ENCODE results near the gene SCARB2. TPM values are rescaled to one million over a fixed set of nuclear protein-coding genes. Genes with fewer than 3 reads are reported as not detected.
A peak's percentile ranks its signal among the peaks of the same experiment; 100 is the strongest.

The SCARB2 gene
- total RNA-seq, 1 experiment from 2014 or later, result 163 TPM

DNA sequence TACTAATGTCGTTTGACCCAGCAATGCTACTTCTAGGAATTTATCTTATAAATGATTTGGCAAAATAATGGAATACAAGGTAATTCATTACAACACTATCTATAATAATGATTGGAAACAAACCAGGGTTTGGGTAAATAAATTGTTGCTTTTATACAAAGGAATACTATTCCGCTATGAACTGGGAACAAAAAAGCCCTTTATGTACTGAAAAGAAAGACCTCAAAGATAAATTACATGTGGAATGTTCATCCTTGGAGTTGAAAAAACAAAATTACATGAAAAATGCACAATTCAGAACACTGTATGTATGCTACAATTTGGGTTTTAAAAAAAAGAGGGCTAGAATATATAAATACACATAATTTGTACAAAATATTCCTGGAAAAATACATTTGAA, 60.3 kb downstream of the SCARB2 start:
- no peak for DNase-seq (ENCODE audit: low read depth)

DNA sequence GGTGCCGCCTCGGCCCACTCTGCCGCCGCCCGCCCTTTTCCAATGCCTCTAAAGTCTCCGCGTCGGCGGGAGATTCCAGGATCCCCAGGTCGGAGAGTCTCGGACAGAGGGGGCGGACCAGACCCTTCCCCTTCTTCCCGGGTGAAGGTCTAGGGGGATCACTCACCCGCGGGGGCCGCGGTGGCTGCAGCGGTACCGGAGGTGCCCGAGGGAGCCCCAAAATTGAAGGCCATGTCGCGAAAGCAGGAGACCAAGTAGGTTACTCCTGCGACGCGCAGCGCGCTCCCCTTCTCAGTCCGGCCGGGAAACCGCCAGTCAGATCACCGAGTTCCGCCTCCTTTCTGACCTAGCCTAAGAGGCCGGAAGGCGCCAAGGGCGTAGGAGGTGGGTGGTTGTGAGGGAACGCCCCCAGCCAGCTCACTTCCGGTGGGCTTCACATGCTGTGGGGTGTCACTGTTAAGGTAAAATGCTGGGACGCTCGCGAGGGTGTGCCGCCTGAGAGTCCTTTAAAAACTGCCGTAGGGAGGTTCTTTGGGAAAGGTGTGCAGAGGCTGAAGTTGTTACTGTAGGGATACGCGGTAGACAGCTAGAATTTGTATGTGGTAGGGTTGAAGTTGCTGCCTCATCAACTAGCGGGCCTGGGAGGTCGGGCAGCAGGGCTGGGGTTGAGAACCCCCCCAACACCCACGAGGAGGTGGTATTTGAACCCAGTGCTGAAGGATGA, 65.3 kb downstream of the SCARB2 start, which contains the start of gene NUP54:
TSS of gene NUP54 (minus strand) at position 256 of the 724 bp plus-strand sequence. CDS start at position 233, 23 bp downstream.
- peak; percentile 91 for DNase-seq (ENCODE audit: low read depth)

DNA sequence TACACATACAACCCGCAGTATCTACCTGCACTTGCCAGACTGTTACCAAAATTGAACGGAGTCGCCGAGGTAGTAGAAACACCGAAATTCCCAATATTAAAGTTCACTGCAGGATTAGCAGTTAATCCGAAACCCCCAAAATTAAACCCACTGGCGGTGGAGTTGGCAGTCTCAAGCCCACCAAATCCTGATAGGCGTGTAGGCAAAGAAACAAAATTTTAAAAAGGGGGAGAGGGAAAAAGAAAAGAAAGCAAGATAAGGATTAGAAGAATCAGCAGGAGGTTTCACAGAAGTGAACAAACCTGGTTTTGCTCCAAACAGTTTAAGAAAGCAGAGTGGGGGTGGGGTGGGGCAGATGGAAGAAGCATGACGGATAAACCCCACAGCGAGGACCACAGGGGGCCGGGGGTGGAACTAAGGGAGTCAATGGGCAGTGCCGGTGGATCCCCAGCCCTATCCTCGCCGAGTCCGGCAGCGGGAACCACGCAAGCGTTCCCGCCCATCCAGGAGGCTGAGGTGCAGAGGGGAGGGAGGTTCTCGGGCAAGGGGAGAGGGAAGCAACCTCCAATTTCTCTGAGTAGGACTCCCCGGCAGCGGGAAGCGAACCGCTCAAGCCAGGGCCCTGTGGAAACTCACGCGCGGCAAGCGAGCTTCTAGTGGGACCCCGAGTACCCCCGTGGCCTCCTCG, 66.0 kb downstream of the SCARB2 start:
- peak; percentile 79 for DNase-seq (ENCODE audit: low read depth)

GRCh38 chr4:76144546-76144945, 69.1 kb downstream of the SCARB2 start:
- no peak for DNase-seq (ENCODE audit: low read depth)

DNA sequence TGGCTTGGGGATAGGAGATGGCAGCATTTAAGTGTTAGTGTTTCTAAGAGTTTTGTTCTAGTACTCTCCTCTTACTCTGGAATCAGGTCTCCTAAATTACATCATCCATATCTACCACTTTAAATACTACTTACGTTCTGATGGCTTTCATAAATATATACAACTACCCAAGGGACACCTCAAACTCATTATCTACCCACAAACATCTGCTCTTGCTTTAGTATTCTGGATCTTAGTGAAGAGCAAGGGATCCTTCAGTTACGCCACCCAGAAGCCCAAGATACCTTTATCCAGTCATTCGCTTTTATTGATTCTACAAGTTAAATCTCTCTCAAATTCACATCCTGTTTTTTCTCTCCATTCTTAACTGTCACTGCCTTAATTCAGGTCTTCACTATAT, 72.4 kb downstream of the SCARB2 start:
- DNase-seq (ENCODE audit: low read depth), result no peak

GRCh38 chr4:76127754-76128153, 85.9 kb downstream of the SCARB2 start:
- no peak for DNase-seq (ENCODE audit: low read depth)

- DNase-seq (ENCODE audit: low read depth), result no peak
Measured at GRCh38 chr4:76125816-76126215, 87.8 kb downstream of the SCARB2 start.

- DNase-seq (ENCODE audit: low read depth), result peak; percentile 35
Measured at GRCh38 chr4:76120199-76120598, 93.4 kb downstream of the SCARB2 start.

- no peak for DNase-seq (ENCODE audit: low read depth)
Measured at GRCh38 chr4:76117536-76117935, 96.1 kb downstream of the SCARB2 start.

DNA sequence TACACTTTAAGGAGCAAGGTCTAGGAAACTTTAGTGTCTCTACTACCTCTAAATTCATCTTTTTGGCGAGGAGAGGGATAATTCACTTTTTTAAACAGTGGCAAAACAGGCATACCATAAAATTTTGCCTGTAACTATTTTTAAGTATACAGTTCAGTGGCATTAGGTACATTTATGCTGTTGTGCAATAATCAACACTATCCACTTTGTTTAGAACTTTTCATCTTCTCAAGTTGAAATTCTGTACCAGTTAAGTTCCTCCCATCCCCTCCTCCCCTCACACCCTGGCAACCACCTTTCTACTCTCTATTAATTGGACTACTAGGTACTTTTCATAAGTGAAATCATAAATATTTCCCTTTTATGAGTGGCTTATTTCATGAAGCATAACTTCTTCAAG, 96.8 kb downstream of the SCARB2 start:
- DNase-seq (ENCODE audit: low read depth), result no peak

Other genes with a start within 250 kb of the SCARB2 start
- 36.9 and 39.7 TPM in 2 replicates for gene SDAD1, start 222.9 kb downstream of the SCARB2 start, total RNA-seq (2014; rRNA removed)
- not detected in 2 replicates for gene CXCL9, start 206.3 kb downstream of the SCARB2 start, total RNA-seq (2014; rRNA removed)
- not detected in 2 replicates for gene CXCL10, start 190.3 kb downstream of the SCARB2 start, total RNA-seq (2014; rRNA removed)
- 0.40 TPM in 1 of 2 replicates, not detected in the other for gene CXCL11, start 177.8 kb downstream of the SCARB2 start, total RNA-seq (2014; rRNA removed)
- gene ART3, start 139.1 kb downstream of the SCARB2 start, total RNA-seq (2014; rRNA removed), result not detected in 2 replicates
- 42.4 and 48.2 TPM in 2 replicates for gene NUP54, start 65.4 kb downstream of the SCARB2 start, total RNA-seq (2014; rRNA removed)
- 0.11 and 0.19 TPM in 2 replicates for gene FAM47E, start 37.9 kb upstream of the SCARB2 start, total RNA-seq (2014; rRNA removed)
- 13.3 and 13.9 TPM in 2 replicates for gene STBD1, start 92.9 kb upstream of the SCARB2 start, total RNA-seq (2014; rRNA removed)
- not detected in 2 replicates for gene CCDC158, start 207.3 kb upstream of the SCARB2 start, total RNA-seq (2014; rRNA removed)
- gene SHROOM3, start 221.4 kb upstream of the SCARB2 start, total RNA-seq (2014; rRNA removed), result 0.38 and 0.46 TPM in 2 replicates

Data from LHCN-M2 (cell line).